GM21515 (cell line): Measurements from ENCODE around the gene NUDT3.
"Not testable (repeated sequence)": the region's sequence is repeated elsewhere in the genome, so short reads cannot be mapped to it uniquely, and the experiment has no call there.

Experiments
- ATAC-seq: cut with Tn5 transposase; IDR thresholded peaks from one replicate; pipeline ENCODE4 v1.9.1; 2021; ENCODE audit not compliant: unreplicated experiment

Gene NUDT3

GRCh38 chr6:34324738-34325444 is 67.6 kb downstream of the NUDT3 start:
- no peak for ATAC-seq

- not testable (repeated sequence) for ATAC-seq
Observed at GRCh38 chr6:34324221-34324620, 68.2 kb downstream of the NUDT3 start.

DNA sequence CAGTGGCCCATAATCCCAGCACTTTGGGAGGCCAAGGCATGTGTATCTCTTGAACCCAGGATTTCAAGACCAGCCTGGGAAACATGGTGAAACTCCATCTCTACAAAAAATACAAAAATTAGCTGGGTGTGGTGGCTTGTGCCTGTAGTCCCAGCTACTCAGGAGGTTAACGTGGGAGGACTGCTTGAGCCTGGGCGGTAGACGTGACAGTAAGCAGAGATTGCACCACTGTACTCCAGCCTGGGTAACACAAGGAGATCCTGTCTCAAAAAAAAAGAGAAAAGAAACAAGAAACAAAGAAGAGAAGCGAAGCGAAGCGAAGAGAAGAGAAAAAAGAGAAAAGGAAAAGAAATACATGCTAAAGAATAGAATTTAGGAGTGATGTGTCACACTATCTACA is 69.2 kb downstream of the NUDT3 start:
- ATAC-seq, result no peak

- no peak for ATAC-seq
Observed at GRCh38 chr6:34322732-34323131, 69.7 kb downstream of the NUDT3 start.

DNA sequence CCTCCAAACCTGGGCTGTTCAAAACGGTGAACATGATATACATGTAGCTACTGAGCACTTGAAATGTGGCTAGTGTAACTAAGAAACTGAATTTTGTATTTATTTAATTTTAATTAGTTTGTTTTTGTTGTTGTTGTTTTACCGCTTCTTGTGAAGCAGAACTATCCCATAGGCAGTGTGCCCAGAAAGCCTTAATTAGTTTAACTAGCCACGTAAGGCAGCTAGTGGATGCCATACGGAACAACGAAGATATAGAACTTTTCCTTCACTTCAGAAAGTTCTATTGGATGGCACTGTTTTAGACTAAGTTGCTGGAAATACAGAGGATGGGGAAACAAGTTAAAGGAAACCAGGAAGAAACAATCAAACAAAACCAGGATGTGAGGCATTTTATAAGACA is 70.6 kb downstream of the NUDT3 start:
- ATAC-seq, result no peak

DNA sequence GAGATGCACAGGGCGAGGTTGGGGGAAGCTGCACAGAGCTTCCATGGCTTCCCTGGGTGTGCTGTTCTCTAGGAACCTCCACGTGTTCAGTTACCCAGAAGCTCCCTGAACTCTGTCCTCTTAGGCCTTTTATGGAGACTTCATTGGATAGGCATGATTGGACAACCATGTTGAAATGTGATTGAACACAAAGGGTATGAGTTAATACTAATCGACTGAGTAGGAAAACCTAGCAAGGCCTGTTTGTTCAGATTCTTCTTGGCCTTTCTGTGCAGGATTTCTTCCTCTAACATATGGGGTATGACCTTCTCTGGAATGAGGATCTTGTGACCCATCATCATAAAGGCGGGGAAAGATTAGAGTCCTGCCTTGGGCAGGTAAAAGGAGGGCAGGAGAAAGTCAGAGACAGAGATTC is 73.0 kb downstream of the NUDT3 start:
- ATAC-seq, result no peak

DNA sequence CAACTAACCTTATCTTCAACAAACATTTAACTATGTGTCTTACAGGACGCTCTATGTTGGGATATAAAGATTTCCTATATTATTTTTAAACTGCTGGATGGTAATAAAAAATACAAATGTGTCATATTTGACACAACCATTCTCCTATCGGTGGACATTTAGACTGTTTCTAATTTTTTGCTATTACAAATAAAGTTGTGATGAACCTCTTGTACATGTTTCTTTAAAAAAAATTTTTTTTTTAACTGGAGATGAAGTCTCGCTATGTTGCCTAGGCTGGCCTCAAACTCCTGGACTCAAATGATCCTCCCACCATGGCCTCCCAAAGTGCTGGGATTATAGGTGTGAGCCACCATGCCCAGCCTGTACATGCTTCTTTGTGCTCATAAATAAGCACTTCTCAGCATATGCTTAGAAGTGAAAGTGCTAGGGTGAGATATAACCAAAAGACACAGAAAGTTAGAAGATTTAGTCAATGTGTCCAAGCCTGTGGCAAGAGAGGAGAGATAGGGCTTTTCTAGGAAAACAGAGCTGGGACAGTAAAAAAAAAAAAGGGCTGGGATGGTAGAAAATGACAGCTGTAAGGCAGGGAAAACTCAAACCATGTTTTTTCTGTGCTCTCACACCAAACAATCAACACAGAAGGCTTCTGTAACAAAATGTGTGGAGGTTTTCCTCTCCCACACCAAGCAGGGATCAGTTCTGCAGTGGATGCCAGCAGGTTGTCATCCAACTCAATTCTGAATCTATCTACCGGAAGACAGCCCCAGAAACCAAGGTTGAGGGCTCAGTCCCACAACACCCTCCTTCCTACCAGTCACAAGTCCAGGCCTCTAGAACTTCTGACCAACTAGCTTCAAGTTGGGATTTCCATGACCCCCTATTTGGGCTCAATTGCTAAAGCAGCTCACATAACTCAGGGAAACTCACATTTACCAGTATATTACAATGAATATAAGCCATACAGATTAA is 73.7 kb downstream of the NUDT3 start:
- no peak for ATAC-seq

GRCh38 chr6:34317882-34318498 is 74.5 kb downstream of the NUDT3 start:
- no peak for ATAC-seq

DNA sequence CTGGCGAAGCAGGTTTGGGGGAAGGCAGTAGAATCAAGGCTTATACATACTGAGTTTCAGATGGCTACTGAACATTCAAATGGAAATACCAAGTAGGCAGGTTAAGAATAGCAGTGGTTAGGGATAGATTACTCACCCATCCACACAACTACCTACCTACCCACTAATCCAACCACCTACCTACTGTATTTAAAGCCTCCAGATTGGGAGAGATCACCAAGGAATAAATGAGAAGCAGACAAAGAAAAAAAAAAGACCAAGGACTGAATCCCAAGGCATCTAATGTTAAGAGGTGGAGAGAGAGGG is 75.3 kb downstream of the NUDT3 start:
- no peak for ATAC-seq

DNA sequence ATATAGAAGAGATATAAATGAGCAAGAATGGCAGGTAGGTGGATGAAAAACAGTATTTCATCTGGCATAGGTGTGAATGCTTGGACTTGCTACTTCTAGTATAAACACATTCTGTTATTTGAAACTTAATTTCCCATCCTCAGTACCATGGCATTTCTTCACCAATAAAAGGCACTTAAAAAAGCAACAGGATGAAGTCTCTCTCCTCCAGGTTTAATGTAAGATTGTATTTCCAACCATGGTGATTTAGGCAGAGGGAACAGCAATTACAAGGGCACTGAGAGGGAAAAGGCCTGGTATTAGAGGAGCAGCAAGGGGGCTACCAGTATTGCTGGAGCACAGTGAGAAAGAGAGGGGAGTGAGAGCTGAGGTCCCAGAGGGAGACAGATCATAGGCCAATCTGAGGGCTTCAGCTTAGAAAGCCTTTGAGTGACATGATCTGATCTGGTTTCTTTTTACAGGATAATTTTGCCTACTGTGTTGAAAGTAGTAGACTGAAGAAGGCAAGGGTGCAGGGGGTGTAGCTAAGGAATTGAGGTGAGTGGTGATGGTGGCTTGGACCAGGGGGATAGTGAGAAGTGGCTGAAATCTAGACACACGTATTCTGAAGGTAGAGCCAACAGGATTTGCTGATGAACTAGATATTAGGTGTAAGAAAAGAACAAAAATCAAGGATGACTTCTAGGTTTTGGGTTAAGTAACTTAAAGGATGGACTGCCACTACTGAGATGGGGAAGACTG is 75.9 kb downstream of the NUDT3 start:
- ATAC-seq, result no peak

- ATAC-seq, result no peak
Observed at GRCh38 chr6:34315780-34316179, 76.7 kb downstream of the NUDT3 start.

DNA sequence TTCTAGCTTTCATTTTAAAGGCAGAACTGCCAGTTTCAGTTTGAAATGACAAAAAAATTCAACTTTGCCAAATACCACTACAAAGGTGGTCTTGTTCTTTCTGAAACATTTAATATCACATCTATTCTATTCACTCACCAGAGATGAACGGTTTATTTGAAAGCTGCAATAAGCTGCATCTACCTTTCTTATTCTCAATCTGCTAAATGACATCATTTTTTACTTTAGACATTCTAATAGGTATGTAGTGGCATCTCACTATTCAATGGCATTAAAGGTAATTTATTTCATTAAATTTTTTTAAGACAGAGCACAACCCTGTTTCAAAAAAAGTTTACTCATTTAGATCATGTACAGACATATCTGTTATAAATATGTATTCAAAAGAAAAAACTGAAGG is 77.2 kb downstream of the NUDT3 start:
- ATAC-seq, result no peak

- no peak for ATAC-seq
Observed at GRCh38 chr6:34312259-34312658, 80.2 kb downstream of the NUDT3 start.

DNA sequence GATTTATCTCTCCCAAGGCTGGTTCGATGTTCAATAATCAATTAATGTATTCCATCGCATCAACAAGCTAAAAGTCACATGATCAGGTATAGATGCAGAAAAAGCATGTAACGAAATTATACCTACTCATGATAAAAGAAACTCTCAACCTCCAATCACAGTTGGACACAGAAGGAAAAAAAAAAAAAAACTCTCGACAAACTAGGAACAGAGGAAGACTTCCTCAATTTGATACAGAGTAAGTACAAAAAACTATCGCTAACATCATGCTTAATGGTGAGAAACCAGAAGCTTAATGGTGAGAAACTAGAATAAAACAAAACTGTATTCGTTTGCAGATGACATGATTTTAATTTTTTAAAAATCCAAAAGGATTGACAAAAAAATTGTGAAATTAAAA is 81.7 kb downstream of the NUDT3 start:
- ATAC-seq, result no peak

- ATAC-seq, result no peak
Observed at GRCh38 chr6:34308483-34308882, 84.0 kb downstream of the NUDT3 start.

DNA sequence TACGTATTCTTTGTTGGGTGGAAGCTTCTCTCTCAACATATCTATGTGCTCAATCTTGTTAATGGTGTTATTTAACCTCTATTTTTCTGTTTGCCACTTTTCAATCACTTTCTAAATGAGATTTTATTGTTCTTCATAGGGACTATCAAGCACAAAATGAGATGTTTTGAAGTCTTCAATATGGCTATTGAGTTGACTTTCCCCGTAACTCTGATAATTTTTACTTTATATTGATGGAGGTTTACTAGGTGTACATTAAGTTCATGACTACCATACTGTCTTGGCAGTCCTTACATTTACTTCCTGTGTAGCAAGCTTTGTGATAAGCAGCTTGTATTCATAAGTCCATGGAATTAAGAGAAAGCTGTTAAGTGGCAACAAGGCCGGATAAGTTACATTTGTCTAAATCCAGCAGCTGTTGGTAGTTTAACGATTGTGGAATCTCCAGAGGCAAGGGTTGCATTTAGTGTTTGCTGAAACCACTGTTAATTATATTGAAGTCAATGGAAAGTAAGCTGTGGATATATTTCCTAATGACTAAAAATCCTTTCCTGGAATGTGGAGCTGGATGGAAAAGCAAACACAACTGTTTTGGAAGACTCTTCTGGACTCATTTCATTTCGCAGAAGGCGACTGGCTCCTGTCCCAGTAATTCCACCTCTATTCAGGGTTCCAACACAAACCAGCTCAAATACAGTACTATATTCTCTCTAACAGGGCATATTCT is 86.3 kb downstream of the NUDT3 start:
- ATAC-seq, result no peak

DNA sequence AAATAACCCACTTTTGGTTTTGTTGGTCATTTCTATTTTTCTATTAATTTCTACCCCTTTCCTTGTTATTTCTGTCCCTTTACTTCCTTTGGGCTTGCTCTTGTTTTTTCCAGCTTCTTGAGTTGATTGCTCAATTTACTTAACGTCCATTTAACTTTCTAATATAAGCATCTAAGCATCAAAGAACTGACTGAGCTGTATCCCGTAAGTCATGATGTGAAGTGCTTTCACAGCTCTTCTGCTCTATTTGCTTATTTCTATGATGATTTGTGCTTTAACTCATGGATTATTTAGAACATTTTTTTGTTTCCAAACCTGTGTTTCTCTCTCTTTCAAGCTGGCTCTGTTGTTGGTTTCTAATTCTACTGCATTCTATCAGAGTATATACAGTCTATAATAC is 87.0 kb downstream of the NUDT3 start:
- ATAC-seq, result no peak

DNA sequence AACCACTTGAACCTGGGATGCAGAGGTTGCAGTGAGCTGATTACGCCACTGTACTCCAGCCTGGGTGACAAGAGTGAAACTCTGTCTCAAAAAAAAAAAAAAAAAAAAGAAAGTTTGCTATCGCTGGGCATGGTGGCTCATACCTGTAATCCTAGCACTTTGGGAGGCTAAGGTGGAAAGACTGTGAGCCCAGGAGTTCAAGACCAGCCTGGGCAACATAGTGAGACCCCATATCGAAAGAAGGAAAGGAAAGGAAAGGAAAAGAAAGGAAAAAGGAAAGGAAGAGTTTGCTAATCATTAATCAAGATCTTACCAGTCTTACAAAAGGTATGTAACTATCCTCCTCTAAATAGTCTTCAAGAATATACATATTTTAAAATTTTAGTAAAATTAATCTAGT is 88.3 kb downstream of the NUDT3 start:
- no peak for ATAC-seq

DNA sequence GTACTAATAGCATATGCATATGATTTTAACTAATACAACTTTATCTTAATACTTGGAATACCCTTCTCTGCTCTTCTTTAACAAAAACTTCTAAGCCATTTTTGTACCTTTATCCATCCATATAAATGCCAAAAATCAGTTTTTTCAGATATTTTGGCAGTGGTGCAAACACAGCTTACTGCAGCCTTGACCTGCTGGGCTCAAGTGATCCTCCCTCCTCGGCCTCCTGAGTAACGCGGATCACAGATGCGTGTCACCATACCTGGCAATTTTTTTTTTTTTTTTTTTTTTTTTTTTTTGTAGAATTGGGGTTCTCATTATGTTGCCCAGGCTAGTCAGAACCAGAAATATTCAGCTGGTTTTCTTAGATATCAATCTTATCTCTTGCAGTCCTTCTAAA is 89.5 kb downstream of the NUDT3 start:
- ATAC-seq, result no peak

- ATAC-seq, result no peak
Observed at GRCh38 chr6:34301408-34301807, 91.1 kb downstream of the NUDT3 start.

DNA sequence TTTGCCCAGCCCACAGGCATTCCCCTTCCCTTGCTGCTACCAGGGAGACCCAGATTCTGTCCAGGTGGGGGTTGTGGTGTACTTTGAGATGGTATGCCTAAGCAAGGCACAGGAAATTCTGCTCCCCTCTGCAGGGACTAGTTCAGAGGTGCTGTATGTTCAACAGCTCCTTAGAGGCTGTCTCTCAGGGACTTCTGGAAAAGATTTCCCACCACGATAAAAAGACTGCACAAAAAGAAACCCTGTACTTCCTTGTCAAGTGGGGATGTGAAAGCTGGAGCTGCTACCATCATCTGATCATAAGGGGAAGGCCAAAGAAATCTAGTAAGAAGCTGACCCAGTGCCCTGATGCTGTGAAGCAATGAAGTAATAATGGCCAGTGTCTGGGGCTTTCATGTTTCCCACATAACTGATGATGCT is 92.1 kb downstream of the NUDT3 start:
- no peak for ATAC-seq
